Muscle layer of colon (tissue), 2 donors: ENCODE data around the gene WWP2.

ENCODE experiments used
- H3K27ac ChIP-seq: one replicate; pipeline ENCODE4 v1.7.0; 2013; ENCODE audit warnings: low read depth, mild to moderate bottlenecking, low read length, moderate library complexity
- H3K27me3 ChIP-seq, 2 donors: one replicate each; pipeline ENCODE4 v1.7.0; 2013; ENCODE audit warnings: low read length in 2 of 2, mild to moderate bottlenecking in 2 of 2; ENCODE audit not compliant: insufficient read depth in 2 of 2, control insufficient read depth in 1 of 2
- H3K36me3 ChIP-seq: one replicate; pipeline ENCODE4 v1.7.0; 2013; ENCODE audit warnings: mild to moderate bottlenecking, low read length; ENCODE audit not compliant: insufficient read depth
- H3K4me1 ChIP-seq: one replicate; pipeline ENCODE4 v1.7.0; 2013; ENCODE audit warnings: mild to moderate bottlenecking, low read length; ENCODE audit not compliant: insufficient read depth
- H3K4me3 ChIP-seq, 2 donors: one replicate each; pipeline ENCODE4 v1.7.0; 2013; ENCODE audit warnings: low read length in 2 of 2, low read depth in 1 of 2, mild to moderate bottlenecking in 1 of 2, moderate library complexity in 1 of 2
- H3K9ac ChIP-seq: one replicate; pipeline ENCODE4 v1.7.0; 2013; ENCODE audit warnings: low read length
- H3K9me3 ChIP-seq: one replicate; pipeline ENCODE4 v1.7.0; 2013; ENCODE audit warnings: mild to moderate bottlenecking, low read length
- donor health status: abdominal sarcoma.
- donor health status: Adenocarcinoma of cecum.

The WWP2 gene

GRCh38 chr16:69890114-69890891 is 128.2 kb downstream of the WWP2 start:
- Histone ChIP-seq H3K9me3 (no peaks in the 10 kb centered on the region), H3K4me3 (peak overlapping the region in 1 of 2 donors; percentile 44), H3K27me3 (no peaks in the 10 kb centered on the region), H3K27ac (peak overlapping the region; percentile 76), H3K36me3 (peaks cover 8% of the 10 kb centered on the region), H3K9ac (no peak overlapping the region), H3K4me1 (peaks cover 19% of the 10 kb centered on the region)

GRCh38 chr16:69890892-69891282 is 128.8 kb downstream of the WWP2 start:
- H3K27ac ChIP-seq, result peak overlapping the region; percentile 76
- peak overlapping the region in 1 of 2 donors; percentile 44 for H3K4me3 ChIP-seq
- H3K4me1 ChIP-seq, result peaks cover 19% of the 10 kb centered on the region
- H3K36me3 ChIP-seq, result peaks cover 8% of the 10 kb centered on the region
- H3K27me3 ChIP-seq, result no peaks in the 10 kb centered on the region
- no peak overlapping the region for H3K9ac ChIP-seq
- no peaks in the 10 kb centered on the region for H3K9me3 ChIP-seq

GRCh38 chr16:69892378-69892777 is 130.2 kb downstream of the WWP2 start:
- Histone ChIP-seq H3K4me3 (no peak overlapping the region), H3K36me3 (peaks cover 8% of the 10 kb centered on the region), H3K27me3 (no peaks in the 10 kb centered on the region), H3K9ac (no peak overlapping the region), H3K27ac (no peak overlapping the region), H3K9me3 (no peaks in the 10 kb centered on the region), H3K4me1 (peaks cover 19% of the 10 kb centered on the region)

- Histone ChIP-seq H3K27ac (no peak overlapping the region), H3K36me3 (peaks cover 5% of the 10 kb centered on the region), H3K27me3 (no peaks in the 10 kb centered on the region)
Observed at GRCh38 chr16:69893106-69893505, 131.0 kb downstream of the WWP2 start.

GRCh38 chr16:69894676-69895075 is 132.5 kb downstream of the WWP2 start:
- Histone ChIP-seq H3K36me3 (no peaks in the 10 kb centered on the region), H3K27ac (no peak overlapping the region), H3K9ac (no peak overlapping the region)

More at GRCh38 chr16:69893106-69893505, 131.0 kb downstream of the WWP2 start:
- Histone ChIP-seq H3K9me3 (no peaks in the 10 kb centered on the region), H3K4me3 (no peak overlapping the region), H3K9ac (no peak overlapping the region), H3K4me1 (peaks cover 19% of the 10 kb centered on the region)

GRCh38 chr16:69903865-69904415 is 141.8 kb downstream of the WWP2 start:
- peaks cover 4% of the 10 kb centered on the region for H3K4me1 ChIP-seq
- H3K9me3 ChIP-seq, result no peaks in the 10 kb centered on the region
- no peak overlapping the region for H3K9ac ChIP-seq
- no peak overlapping the region for H3K27ac ChIP-seq
- peaks cover 6% of the 10 kb centered on the region for H3K36me3 ChIP-seq
- no peaks in the 10 kb centered on the region for H3K27me3 ChIP-seq
- no peak overlapping the region for H3K4me3 ChIP-seq

More at GRCh38 chr16:69894676-69895075, 132.5 kb downstream of the WWP2 start:
- Histone ChIP-seq H3K9me3 (no peaks in the 10 kb centered on the region), H3K4me1 (peaks cover 19% of the 10 kb centered on the region), H3K27me3 (no peaks in the 10 kb centered on the region), H3K4me3 (no peak overlapping the region)

- Histone ChIP-seq H3K9me3 (no peaks in the 10 kb centered on the region), H3K27ac (no peak overlapping the region), H3K36me3 (peaks cover 11% of the 10 kb centered on the region), H3K9ac (no peak overlapping the region), H3K27me3 (no peaks in the 10 kb centered on the region), H3K4me1 (peaks cover 4% of the 10 kb centered on the region), H3K4me3 (no peak overlapping the region)
Observed at GRCh38 chr16:69904495-69905170, 142.5 kb downstream of the WWP2 start.

- Histone ChIP-seq H3K4me3 (no peak overlapping the region), H3K36me3 (peaks cover 11% of the 10 kb centered on the region), H3K4me1 (peaks cover 4% of the 10 kb centered on the region), H3K27me3 (no peaks in the 10 kb centered on the region), H3K9me3 (no peaks in the 10 kb centered on the region), H3K27ac (no peak overlapping the region), H3K9ac (no peak overlapping the region)
Observed at GRCh38 chr16:69905171-69905555, 143.0 kb downstream of the WWP2 start.

GRCh38 chr16:69906838-69907401 is 144.8 kb downstream of the WWP2 start:
- Histone ChIP-seq H3K4me3 (no peak overlapping the region), H3K27ac (no peak overlapping the region), H3K27me3 (no peaks in the 10 kb centered on the region), H3K36me3 (peaks cover 11% of the 10 kb centered on the region), H3K9ac (no peak overlapping the region), H3K4me1 (no peaks in the 10 kb centered on the region), H3K9me3 (no peaks in the 10 kb centered on the region)

GRCh38 chr16:69909043-69909442 is 146.9 kb downstream of the WWP2 start:
- Histone ChIP-seq H3K4me3 (no peak overlapping the region), H3K27me3 (no peaks in the 10 kb centered on the region), H3K9me3 (no peaks in the 10 kb centered on the region), H3K36me3 (peaks cover 11% of the 10 kb centered on the region), H3K4me1 (no peaks in the 10 kb centered on the region), H3K9ac (no peak overlapping the region), H3K27ac (no peak overlapping the region)

- no peak overlapping the region for H3K27ac ChIP-seq
- no peak overlapping the region for H3K9ac ChIP-seq
- no peak overlapping the region for H3K4me3 ChIP-seq
- H3K9me3 ChIP-seq, result no peaks in the 10 kb centered on the region
- H3K4me1 ChIP-seq, result no peaks in the 10 kb centered on the region
- no peaks in the 10 kb centered on the region for H3K27me3 ChIP-seq
- H3K36me3 ChIP-seq, result peaks cover 11% of the 10 kb centered on the region
Observed at GRCh38 chr16:69909760-69910159, 147.6 kb downstream of the WWP2 start.
